K562 (cell line): Measurements from ENCODE around the gene RBM28. TPM values are rescaled to one million over a fixed set of nuclear protein-coding genes. Genes with fewer than 3 reads are reported as not detected.

Experiments used
- CXXC5 ChIP-seq: fragments of 250-450 bp; sonication (Bioruptor Pico); IDR thresholded peaks from 2 replicates; pipeline ENCODE4 v1.8.0; 2022; ENCODE audit warnings: inconsistent platforms, mild to moderate bottlenecking, moderate library complexity
- DDX20 ChIP-seq: fragments of 450-650 bp; IDR thresholded peaks from 2 replicates; pipeline ENCODE4 v1.6.1; 2016; ENCODE audit warnings: missing genetic modification characterization, low read depth, mild to moderate bottlenecking, missing compliant biosample characterization, moderate library complexity
- DMBX1 ChIP-seq: fragments of 250-450 bp; sonication (Bioruptor Pico); IDR thresholded peaks from 2 replicates; pipeline ENCODE4 v1.8.0; 2022; ENCODE audit warnings: inconsistent platforms, mild to moderate bottlenecking, moderate library complexity, borderline replicate concordance
- E2F8 ChIP-seq: fragments of 450-650 bp; IDR thresholded peaks from 2 replicates; pipeline ENCODE4 v1.7.1; 2018; ENCODE audit warnings: mild to moderate bottlenecking, low read depth; ENCODE audit not compliant: partially characterized antibody
- FOXP1 ChIP-seq: sonication (generic); formaldehyde crosslinking; IDR thresholded peaks from 2 replicates; pipeline ENCODE4 v1.8.0; 2022; ENCODE audit warnings: mild to moderate bottlenecking, missing genetic modification reagents
- HNRNPK ChIP-seq: fragments of 200-400 bp; formaldehyde crosslinking; IDR thresholded peaks from one replicate; pipeline ENCODE4 v1.6.1; 2018; ENCODE audit warnings: mild to moderate bottlenecking, low read depth, low read length; ENCODE audit not compliant: poor library complexity, severe bottlenecking
- KDM2B ChIP-seq: fragments of 250-450 bp; sonication (Bioruptor Pico); IDR thresholded peaks from 2 replicates; pipeline ENCODE4 v1.8.0; 2021; ENCODE audit warnings: mild to moderate bottlenecking, moderate library complexity
- NCOA1 ChIP-seq: fragments of 450-650 bp; IDR thresholded peaks from 2 replicates; pipeline ENCODE4 v1.6.1; 2016; ENCODE audit warnings: low read depth
- NFE2 ChIP-seq: IDR thresholded peaks from 2 replicates; pipeline ENCODE4 v1.6.1; 2014; ENCODE audit warnings: antibody characterized with exemption, low read depth
- OTX1 ChIP-seq: fragments of 450-650 bp; formaldehyde crosslinking; IDR thresholded peaks from 2 replicates; pipeline ENCODE4 v1.4.0; 2022; ENCODE audit warnings: mild to moderate bottlenecking
- PREB ChIP-seq: sonication (generic); formaldehyde crosslinking; IDR thresholded peaks from 2 replicates; pipeline ENCODE4 v1.8.1; 2023; ENCODE audit warnings: mild to moderate bottlenecking, missing genetic modification reagents
- PTRF ChIP-seq: fragments of 450-650 bp; IDR thresholded peaks from 2 replicates; pipeline ENCODE4 v1.6.1; 2016; ENCODE audit warnings: mild to moderate bottlenecking, missing genetic modification characterization, missing compliant biosample characterization
- RBBP5 ChIP-seq: fragments of 200-600 bp; sonication (generic); IDR thresholded peaks from 2 replicates; pipeline ENCODE4 v1.6.1; 2012; ENCODE audit warnings: borderline replicate concordance, mild to moderate bottlenecking, low read length, control low read depth, inconsistent platforms; ENCODE audit not compliant: insufficient read depth, poor library complexity, severe bottlenecking
- RBFOX2 ChIP-seq: fragments of 200-400 bp; formaldehyde crosslinking; IDR thresholded peaks from 2 replicates; pipeline ENCODE4 v1.6.1; 2017; ENCODE audit warnings: low read depth, mild to moderate bottlenecking, low read length, moderate library complexity
- SNRNP70 ChIP-seq: fragments of 200-400 bp; formaldehyde crosslinking; optimal IDR thresholded peaks from 2 replicates; pipeline ENCODE3; 2017; ENCODE audit warnings: low read depth, low read length
- SRSF7 ChIP-seq: fragments of 200-400 bp; formaldehyde crosslinking; optimal IDR thresholded peaks from 2 replicates; pipeline ENCODE3; 2017; ENCODE audit warnings: mild to moderate bottlenecking, low read depth, low read length
- TAF9B ChIP-seq: fragments of 450-650 bp; IDR thresholded peaks from 2 replicates; pipeline ENCODE4 v1.6.1; 2018; ENCODE audit warnings: mild to moderate bottlenecking; ENCODE audit not compliant: partially characterized antibody
- ZC3H8 ChIP-seq: fragments of 450-650 bp; IDR thresholded peaks from 2 replicates; pipeline ENCODE4 v1.6.1; 2017
- ZFP1 ChIP-seq: fragments of 450-650 bp; formaldehyde crosslinking; IDR thresholded peaks from 2 replicates; pipeline ENCODE4 v1.4.0; 2020; ENCODE audit warnings: mild to moderate bottlenecking, mixed read lengths
- ZKSCAN1 ChIP-seq: fragments of 150-350 bp; IDR thresholded peaks from 2 replicates; pipeline ENCODE4 v1.6.1; 2016; ENCODE audit warnings: low read depth, low read length
- ZNF347 ChIP-seq: fragments of 450-650 bp; formaldehyde crosslinking; IDR thresholded peaks from 2 replicates; pipeline ENCODE4 v1.4.0; 2020; ENCODE audit warnings: low read depth, mild to moderate bottlenecking, moderate library complexity
- ZNF79 ChIP-seq: fragments of 250-450 bp; sonication (Bioruptor Pico); IDR thresholded peaks from 2 replicates; pipeline ENCODE4 v1.4.0; 2020; ENCODE audit warnings: low read depth, mild to moderate bottlenecking, moderate library complexity
- polyA plus RNA-seq, 8 experiments: library from polyadenylated mRNA; depleted of rRNA in 4 of 8; stranded (reverse) in 5 of 8; unstranded in 3 of 8; fragments of >200 nt; fragmentation: Nextera tagmentation in 2 of 8; fragmentation: Illumina TruSeq in 1 of 8; extraction: Ambion mirVana in 2 of 8; extraction: Trizol in 1 of 8; gene quantifications; 2 replicates each; pipeline versions ENCODE4 v1.2.1 to v1.2.3, GENCODE V29; 2011 to 2014; ENCODE audit warnings: inconsistent platforms in 1 of 8, missing spikeins in 1 of 8
- total RNA-seq, 7 experiments: library from RNA; depleted of rRNA in 6 of 7; stranded (reverse); fragments of >200 nt in 6 of 7; fragmentation: Illumina TruSeq in 2 of 7; extraction: Trizol in 2 of 7; gene quantifications; 2 replicates each; pipeline versions ENCODE4 v1.2.1 to v1.2.3, GENCODE V29; 2011 to 2021; ENCODE audit warnings: low replicate concordance in 1 of 7
- TF ChIP-seq, protein P1 (sequence below): fragments of 450-650 bp; formaldehyde crosslinking; IDR thresholded peaks from 2 replicates; pipeline ENCODE4 v1.4.0; 2022; ENCODE audit warnings: missing genetic modification characterization

RBM28 gene
- total and polyA plus RNA-seq, 9 of the 15 experiments (the other 6 are each of a cell fraction or from before 2014, with no cell fraction given): 65.8 to 213 (median 138) TPM

GRCh38 chr7:128343554-128344430 lies at the start of gene RBM28 (continued):
- no peak for TF ChIP-seq DDX20 (tag)
- no peak for TF ChIP-seq DMBX1 (CRISPR knock-in tag)
- TF ChIP-seq ZC3H8: no peak
- TF ChIP-seq, protein P1, sequence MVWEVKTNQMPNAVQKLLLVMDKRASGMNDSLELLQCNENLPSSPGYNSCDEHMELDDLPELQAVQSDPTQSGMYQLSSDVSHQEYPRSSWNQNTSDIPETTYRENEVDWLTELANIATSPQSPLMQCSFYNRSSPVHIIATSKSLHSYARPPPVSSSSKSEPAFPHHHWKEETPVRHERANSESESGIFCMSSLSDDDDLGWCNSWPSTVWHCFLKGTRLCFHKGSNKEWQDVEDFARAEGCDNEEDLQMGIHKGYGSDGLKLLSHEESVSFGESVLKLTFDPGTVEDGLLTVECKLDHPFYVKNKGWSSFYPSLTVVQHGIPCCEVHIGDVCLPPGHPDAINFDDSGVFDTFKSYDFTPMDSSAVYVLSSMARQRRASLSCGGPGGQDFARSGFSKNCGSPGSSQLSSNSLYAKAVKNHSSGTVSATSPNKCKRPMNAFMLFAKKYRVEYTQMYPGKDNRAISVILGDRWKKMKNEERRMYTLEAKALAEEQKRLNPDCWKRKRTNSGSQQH: 0 out of 2 replicates have a peak, but pooled peaks have one; percentile 16
- no peak for TF ChIP-seq HNRNPK
- TF ChIP-seq PREB (CRISPR knock-in tag): peak; percentile 100
- TF ChIP-seq ZNF347 (CRISPR knock-in tag): no peak
- TF ChIP-seq E2F8: peak; percentile 91
- no peak for TF ChIP-seq PTRF (tag)
- peak; percentile 99 for TF ChIP-seq NCOA1
- no peak for TF ChIP-seq ZNF79 (CRISPR knock-in tag)
- TF ChIP-seq NFE2: peak; percentile 33; the same call in 1 of the 2 replicates
- TF ChIP-seq SRSF7: no peak
- TF ChIP-seq RBBP5: peak; percentile 99
- TF ChIP-seq RBFOX2: peak; percentile 99
- TF ChIP-seq ZKSCAN1: peak; percentile 90
- TF ChIP-seq SNRNP70: no peak
- TF ChIP-seq TAF9B: peak; percentile 98
- 0 out of 2 replicates have a peak, but pooled peaks have one; percentile 9 for TF ChIP-seq ZFP1 (CRISPR knock-in tag)
- peak; percentile 95 for TF ChIP-seq CXXC5 (CRISPR knock-in tag)
- TF ChIP-seq KDM2B (CRISPR knock-in tag): peak; percentile 75; the same call in 1 of the 2 replicates
- TF ChIP-seq FOXP1 (CRISPR knock-in tag): peak; percentile 96
- peak; percentile 81; the same call in 1 of the 2 replicates for TF ChIP-seq OTX1 (CRISPR knock-in tag)
